MCF 10A (cell line): Measurements from ENCODE around the gene LTBP2. TPM values are rescaled to one million over a fixed set of nuclear protein-coding genes. Genes with fewer than 3 reads are reported as not detected.

Experiments used
- BruUV-seq: library from RNA; stranded (reverse); fragments of 400-500 nt; replicated peaks from 2 replicates; lab custom pipeline; 2021; lab: Mats Ljungman, UMichigan
- CTCF ChIA-PET: fragments of 300-600 bp; sonication (Branson Sonifier 250); formaldehyde crosslinking; extraction: SDS; loops from one replicate; lab custom pipeline; 2021; ENCODE audit warnings: antibody characterized with exemption, inconsistent platforms; lab: Yijun Ruan, JAX
- POLR2A ChIA-PET: fragments of 300-600, 350-650 bp; sonication (Branson Sonifier 250); formaldehyde crosslinking; extraction: SDS; loops from one replicate; lab custom pipeline; 2020; ENCODE audit warnings: antibody characterized with exemption, inconsistent platforms; lab: Yijun Ruan, JAX
- DNase-seq: peaks from one replicate; pipeline ENCODE4 v3.0.0-alpha.2; 2018; ENCODE audit not compliant: unreplicated experiment
- H3K27ac Mint-ChIP-seq: one replicate; pipeline ENCODE4 v1.8.0; 2022; ENCODE audit warnings: mild to moderate bottlenecking, low read depth, mixed read lengths; ENCODE audit not compliant: unreplicated experiment
- H3K27me3 Mint-ChIP-seq: one replicate; pipeline ENCODE4 v1.8.0; 2022; ENCODE audit warnings: mixed read lengths; ENCODE audit not compliant: insufficient read depth, unreplicated experiment
- H3K36me3 Mint-ChIP-seq: one replicate; pipeline ENCODE4 v1.8.0; 2022; ENCODE audit warnings: mild to moderate bottlenecking, moderate library complexity, mixed read lengths; ENCODE audit not compliant: insufficient read depth, unreplicated experiment
- H3K4me1 Mint-ChIP-seq: one replicate; pipeline ENCODE4 v1.8.0; 2022; ENCODE audit warnings: mixed read lengths; ENCODE audit not compliant: insufficient read depth, unreplicated experiment
- H3K4me3 Mint-ChIP-seq: one replicate; pipeline ENCODE4 v1.8.0; 2022; ENCODE audit warnings: mild to moderate bottlenecking, moderate library complexity, mixed read lengths; ENCODE audit not compliant: unreplicated experiment
- H3K9me3 Mint-ChIP-seq: one replicate; pipeline ENCODE4 v1.8.0; 2022; ENCODE audit warnings: mixed read lengths; ENCODE audit not compliant: unreplicated experiment
- intact Hi-C: fragments of 100-400 bp; cut with micrococcal nuclease; formaldehyde crosslinking; loops from 2 replicates; pipeline ENCODE4 v1.14.1; 2022
- total RNA-seq: library from RNA; stranded (reverse); gene quantifications from 2 replicates; pipeline ENCODE4 v1.2.3, GENCODE V29; 2022
- TF ChIP-seq, protein P1 (sequence below): fragments of 200-600 bp; IDR thresholded peaks from one replicate; pipeline ENCODE4 v1.8.0; 2022; ENCODE audit warnings: antibody characterized with exemption, mild to moderate bottlenecking; ENCODE audit not compliant: unreplicated experiment

Gene LTBP2
- total RNA-seq, 1 experiment from 2014 or later: 16.8 TPM

GRCh38 chr14:74475678-74476077 is 136.4 kb downstream of the LTBP2 start:
- BruUV-seq: no TSS peak
- intact Hi-C loops: no loop called here

DNA sequence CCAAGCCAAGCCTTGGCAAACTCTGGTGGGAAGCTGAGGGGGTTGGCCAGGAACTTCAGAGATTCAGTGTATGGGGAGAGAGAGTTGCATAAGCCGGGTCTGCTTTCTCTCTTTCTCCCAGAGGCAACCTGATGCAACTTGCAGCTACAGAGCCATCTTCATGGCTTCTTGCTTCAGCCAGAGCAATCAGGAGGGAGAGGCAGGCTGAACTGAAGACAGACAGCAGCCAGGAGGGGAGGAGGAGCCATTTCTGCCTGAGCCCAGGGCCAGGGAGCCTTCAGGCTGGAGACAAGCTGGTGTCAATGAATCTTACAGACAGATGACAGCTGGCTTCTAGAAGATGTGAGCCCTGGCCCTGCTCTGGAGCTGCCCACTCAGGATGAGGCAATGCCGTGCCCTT is 137.7 kb downstream of the LTBP2 start:
- Mint-ChIP-seq H3K9me3 (no peaks in the 10 kb centered on the region), H3K4me1 (no peaks in the 10 kb centered on the region), H3K27me3 (no peaks in the 10 kb centered on the region), H3K36me3 (peaks cover 11% of the 10 kb centered on the region), H3K4me3 (no peak overlapping the region), H3K27ac (peak overlapping the region; percentile 51)
- BruUV-seq: no TSS peak
- POLR2A ChIA-PET: interaction anchor here (0.9 kb wide), 1 partner anchor 19 kb away, joined by 4 read pairs; the partner anchor contains the start of genes ISCA2 and NPC2
- CTCF ChIA-PET: interaction anchor here (0.6 kb wide), 1 partner anchor 111 kb away, joined by 3 read pairs; no protein-coding TSS in a partner anchor
- no peak for DNase-seq
- TF ChIP-seq, protein P1, sequence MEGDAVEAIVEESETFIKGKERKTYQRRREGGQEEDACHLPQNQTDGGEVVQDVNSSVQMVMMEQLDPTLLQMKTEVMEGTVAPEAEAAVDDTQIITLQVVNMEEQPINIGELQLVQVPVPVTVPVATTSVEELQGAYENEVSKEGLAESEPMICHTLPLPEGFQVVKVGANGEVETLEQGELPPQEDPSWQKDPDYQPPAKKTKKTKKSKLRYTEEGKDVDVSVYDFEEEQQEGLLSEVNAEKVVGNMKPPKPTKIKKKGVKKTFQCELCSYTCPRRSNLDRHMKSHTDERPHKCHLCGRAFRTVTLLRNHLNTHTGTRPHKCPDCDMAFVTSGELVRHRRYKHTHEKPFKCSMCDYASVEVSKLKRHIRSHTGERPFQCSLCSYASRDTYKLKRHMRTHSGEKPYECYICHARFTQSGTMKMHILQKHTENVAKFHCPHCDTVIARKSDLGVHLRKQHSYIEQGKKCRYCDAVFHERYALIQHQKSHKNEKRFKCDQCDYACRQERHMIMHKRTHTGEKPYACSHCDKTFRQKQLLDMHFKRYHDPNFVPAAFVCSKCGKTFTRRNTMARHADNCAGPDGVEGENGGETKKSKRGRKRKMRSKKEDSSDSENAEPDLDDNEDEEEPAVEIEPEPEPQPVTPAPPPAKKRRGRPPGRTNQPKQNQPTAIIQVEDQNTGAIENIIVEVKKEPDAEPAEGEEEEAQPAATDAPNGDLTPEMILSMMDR: no peak
- intact Hi-C loops: no loop called here

More at GRCh38 chr14:74475678-74476077, 136.4 kb downstream of the LTBP2 start:
- Mint-ChIP-seq H3K9me3 (no peaks in the 10 kb centered on the region), H3K4me1 (no peaks in the 10 kb centered on the region), H3K27ac (no peak overlapping the region), H3K36me3 (peaks cover 24% of the 10 kb centered on the region), H3K27me3 (no peaks in the 10 kb centered on the region), H3K4me3 (no peak overlapping the region)
- CTCF ChIA-PET: interaction anchor here (0.6 to 0.9 kb wide), 2 partner anchors 12 to 116 kb away, joined by 3 read pairs; no protein-coding TSS in a partner anchor
- TF ChIP-seq, protein P1: no peak
- DNase-seq: no peak
- POLR2A ChIA-PET: no interaction called here

- CTCF ChIA-PET: no interaction called here
- intact Hi-C loops: no loop called here
- POLR2A ChIA-PET: no interaction called here
- TF ChIP-seq, protein P1: no peak
- H3K27ac Mint-ChIP-seq: no peak overlapping the region
- H3K4me1 Mint-ChIP-seq: no peaks in the 10 kb centered on the region
- no peak overlapping the region for H3K4me3 Mint-ChIP-seq
- no peaks in the 10 kb centered on the region for H3K9me3 Mint-ChIP-seq
- peaks cover 6% of the 10 kb centered on the region for H3K36me3 Mint-ChIP-seq
- DNase-seq: no peak
- no peaks in the 10 kb centered on the region for H3K27me3 Mint-ChIP-seq
- no TSS peak for BruUV-seq
Observed at GRCh38 chr14:74472601-74473000, 139.4 kb downstream of the LTBP2 start.

GRCh38 chr14:74469548-74470518 is 142.2 kb downstream of the LTBP2 start:
- Mint-ChIP-seq H3K27ac (no peak overlapping the region), H3K9me3 (no peaks in the 10 kb centered on the region), H3K36me3 (peaks cover 6% of the 10 kb centered on the region), H3K4me3 (no peak overlapping the region), H3K4me1 (no peaks in the 10 kb centered on the region), H3K27me3 (no peaks in the 10 kb centered on the region)
- POLR2A ChIA-PET: interaction anchor here (1.1 kb wide), 1 partner anchor 120 kb away, joined by 3 read pairs; no protein-coding TSS in a partner anchor
- no peak for DNase-seq
- no TSS peak for BruUV-seq
- intact Hi-C loops: no loop called here
- TF ChIP-seq, protein P1: no peak
- CTCF ChIA-PET: interaction anchor here (0.7 kb wide), 1 partner anchor 122 kb away, joined by 3 read pairs; the partner anchor contains the start of gene VRTN
